Measurements from ENCODE around the gene BBOX1. TPM values are rescaled to one million over a fixed set of nuclear protein-coding genes. Genes with fewer than 3 reads are reported as not detected.

The BBOX1 gene
- total and polyA plus RNA-seq, 2 donors (not counting 1 experiment from before 2014, with no cell fraction given) = not detected

DNA sequence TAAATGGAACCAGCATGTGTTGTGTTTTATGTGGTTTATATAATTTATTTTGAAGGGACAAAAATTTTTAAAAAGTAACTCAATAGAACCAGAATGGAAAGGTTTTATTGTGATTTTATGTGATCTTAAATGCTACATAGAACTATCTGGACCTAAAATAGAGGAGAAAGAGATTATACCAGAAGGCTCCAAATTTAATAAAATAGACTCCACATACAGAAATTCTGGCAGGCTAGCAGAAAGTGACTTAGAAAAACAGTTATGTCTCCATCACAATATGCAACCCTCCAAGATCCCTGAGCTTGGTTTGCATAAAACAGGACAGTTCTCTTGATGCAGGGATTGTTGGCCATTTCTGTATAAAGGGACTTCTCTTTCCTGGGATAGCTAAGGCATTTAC, 107.9 kb downstream of the BBOX1 start:
- DNase-seq (ENCODE audit: low read depth in 2 of 2) = no peak
- Histone ChIP-seq H3K27me3 (ENCODE audit: control insufficient read depth, insufficient read depth, low read length) (no peaks in the 10 kb centered on the region), H3K79me2 (ENCODE audit: control insufficient read depth, insufficient read depth, low read length) (no peaks in the 10 kb centered on the region), H3K4me3 (replicated peaks in 1 of 4; ENCODE audit: control extremely low read depth in 1 of 4, insufficient read depth in 1 of 4, low read depth in 3 of 4, low read length in 4 of 4) (no peak overlapping the region), H4K20me1 (ENCODE audit: control insufficient read depth, extremely low read depth, insufficient read depth, low read length) (no peaks in the 10 kb centered on the region), H3K9me3 (ENCODE audit: control insufficient read depth, insufficient read depth, low read depth, low read length) (no peaks in the 10 kb centered on the region), H3K4me1 (ENCODE audit: control insufficient read depth, extremely low read depth, insufficient read depth, low read length) (no peaks in the 10 kb centered on the region), H3K4me2 (ENCODE audit: extremely low read depth, insufficient read depth, low read length) (no peak overlapping the region), H3K9ac (ENCODE audit: insufficient read depth, low read length) (no peak overlapping the region), H3K27ac (ENCODE audit: insufficient read depth, low read length) (no peak overlapping the region), H3K36me3 (ENCODE audit: control insufficient read depth, insufficient read depth, low read length) (no peaks in the 10 kb centered on the region), H2AFZ (ENCODE audit: low read length) (no peak overlapping the region)
- TF ChIP-seq EZH2 (IDR thresholded peaks at IDR 0.05; ENCODE audit: low read length, missing control alignments) = no peak
- TF ChIP-seq, protein P1, sequence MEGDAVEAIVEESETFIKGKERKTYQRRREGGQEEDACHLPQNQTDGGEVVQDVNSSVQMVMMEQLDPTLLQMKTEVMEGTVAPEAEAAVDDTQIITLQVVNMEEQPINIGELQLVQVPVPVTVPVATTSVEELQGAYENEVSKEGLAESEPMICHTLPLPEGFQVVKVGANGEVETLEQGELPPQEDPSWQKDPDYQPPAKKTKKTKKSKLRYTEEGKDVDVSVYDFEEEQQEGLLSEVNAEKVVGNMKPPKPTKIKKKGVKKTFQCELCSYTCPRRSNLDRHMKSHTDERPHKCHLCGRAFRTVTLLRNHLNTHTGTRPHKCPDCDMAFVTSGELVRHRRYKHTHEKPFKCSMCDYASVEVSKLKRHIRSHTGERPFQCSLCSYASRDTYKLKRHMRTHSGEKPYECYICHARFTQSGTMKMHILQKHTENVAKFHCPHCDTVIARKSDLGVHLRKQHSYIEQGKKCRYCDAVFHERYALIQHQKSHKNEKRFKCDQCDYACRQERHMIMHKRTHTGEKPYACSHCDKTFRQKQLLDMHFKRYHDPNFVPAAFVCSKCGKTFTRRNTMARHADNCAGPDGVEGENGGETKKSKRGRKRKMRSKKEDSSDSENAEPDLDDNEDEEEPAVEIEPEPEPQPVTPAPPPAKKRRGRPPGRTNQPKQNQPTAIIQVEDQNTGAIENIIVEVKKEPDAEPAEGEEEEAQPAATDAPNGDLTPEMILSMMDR (conservative IDR thresholded peaks at IDR 0.05 in 1 of 2, IDR thresholded peaks at IDR 0.05 in 1 of 2; ENCODE audit: low read depth in 1 of 2, low read length in 2 of 2) = no peak

DNA sequence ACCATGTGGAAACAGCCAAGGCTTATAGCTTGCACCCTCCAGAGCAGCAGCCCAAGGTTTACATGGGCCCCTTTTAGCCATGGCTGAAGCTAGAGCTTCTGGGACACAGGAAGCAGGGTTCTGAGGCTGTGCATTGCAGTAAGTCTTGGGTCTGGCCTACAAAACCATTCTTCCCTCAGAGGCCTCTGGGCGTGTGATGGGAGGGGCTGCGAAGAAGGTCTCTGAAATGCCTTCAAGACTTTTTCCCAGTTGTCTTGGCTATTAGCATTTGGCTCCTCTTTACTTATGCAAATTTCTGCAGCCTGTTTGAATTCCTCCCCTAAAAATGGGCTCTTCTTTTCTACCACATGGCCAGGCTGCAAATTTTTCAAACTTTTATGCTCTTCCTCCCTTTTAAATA, 109.5 kb downstream of the BBOX1 start:
- H3K27me3 ChIP-seq (ENCODE audit: control insufficient read depth, insufficient read depth, low read length) = no peaks in the 10 kb centered on the region
- H3K36me3 ChIP-seq (ENCODE audit: control insufficient read depth, insufficient read depth, low read length) = no peaks in the 10 kb centered on the region
- no peak for DNase-seq (ENCODE audit: low read depth in 2 of 2)
- no peak overlapping the region for H3K4me2 ChIP-seq (ENCODE audit: extremely low read depth, insufficient read depth, low read length)
- no peak overlapping the region for H2AFZ ChIP-seq (ENCODE audit: low read length)
- H3K4me1 ChIP-seq (ENCODE audit: control insufficient read depth, extremely low read depth, insufficient read depth, low read length) = no peaks in the 10 kb centered on the region
- no peak overlapping the region for H3K4me3 ChIP-seq (replicated peaks in 1 of 4; ENCODE audit: control extremely low read depth in 1 of 4, insufficient read depth in 1 of 4, low read depth in 3 of 4, low read length in 4 of 4)
- H3K9me3 ChIP-seq (ENCODE audit: control insufficient read depth, insufficient read depth, low read depth, low read length) = no peaks in the 10 kb centered on the region
- H3K79me2 ChIP-seq (ENCODE audit: control insufficient read depth, insufficient read depth, low read length) = no peaks in the 10 kb centered on the region
- no peak overlapping the region for H3K9ac ChIP-seq (ENCODE audit: insufficient read depth, low read length)
- no peak overlapping the region for H3K27ac ChIP-seq (ENCODE audit: insufficient read depth, low read length)
- H4K20me1 ChIP-seq (ENCODE audit: control insufficient read depth, extremely low read depth, insufficient read depth, low read length) = no peaks in the 10 kb centered on the region
- TF ChIP-seq EZH2 (IDR thresholded peaks at IDR 0.05; ENCODE audit: low read length, missing control alignments) = no peak
- TF ChIP-seq, protein P1 (conservative IDR thresholded peaks at IDR 0.05 in 1 of 2, IDR thresholded peaks at IDR 0.05 in 1 of 2; ENCODE audit: low read depth in 1 of 2, low read length in 2 of 2) = no peak

DNA sequence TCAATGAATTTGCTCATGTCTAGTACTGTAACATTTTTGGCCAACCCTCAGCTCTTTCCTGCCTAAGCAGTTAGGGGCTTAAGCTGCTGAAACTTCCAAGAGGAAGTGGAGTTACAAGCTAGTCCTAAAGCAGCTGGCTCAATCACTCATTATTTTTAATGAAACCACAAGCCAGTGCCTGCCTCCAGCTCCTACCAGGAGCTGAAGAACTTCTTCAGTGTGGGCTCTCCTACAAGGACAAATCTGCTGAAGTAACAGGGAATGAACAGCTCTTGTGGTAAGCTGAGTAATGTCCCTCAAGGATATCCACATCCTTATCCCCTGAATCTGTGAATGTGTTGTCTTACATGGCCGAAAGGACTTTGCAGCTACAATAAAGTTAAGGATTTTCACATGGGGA, 112.5 kb downstream of the BBOX1 start:
- no peaks in the 10 kb centered on the region for H3K36me3 ChIP-seq (ENCODE audit: control insufficient read depth, insufficient read depth, low read length)
- H3K9ac ChIP-seq (ENCODE audit: insufficient read depth, low read length) = no peak overlapping the region
- H3K4me3 ChIP-seq (replicated peaks in 1 of 4; ENCODE audit: control extremely low read depth in 1 of 4, insufficient read depth in 1 of 4, low read depth in 3 of 4, low read length in 4 of 4) = no peak overlapping the region
- no peaks in the 10 kb centered on the region for H3K79me2 ChIP-seq (ENCODE audit: control insufficient read depth, insufficient read depth, low read length)
- no peaks in the 10 kb centered on the region for H3K27me3 ChIP-seq (ENCODE audit: control insufficient read depth, insufficient read depth, low read length)
- H4K20me1 ChIP-seq (ENCODE audit: control insufficient read depth, extremely low read depth, insufficient read depth, low read length) = no peaks in the 10 kb centered on the region
- H3K4me2 ChIP-seq (ENCODE audit: extremely low read depth, insufficient read depth, low read length) = no peak overlapping the region
- H2AFZ ChIP-seq (ENCODE audit: low read length) = no peak overlapping the region
- peak in 1 of 2 donors; percentile 43 for DNase-seq (ENCODE audit: low read depth in 2 of 2)
- no peaks in the 10 kb centered on the region for H3K9me3 ChIP-seq (ENCODE audit: control insufficient read depth, insufficient read depth, low read depth, low read length)
- H3K4me1 ChIP-seq (ENCODE audit: control insufficient read depth, extremely low read depth, insufficient read depth, low read length) = no peaks in the 10 kb centered on the region
- no peak overlapping the region for H3K27ac ChIP-seq (ENCODE audit: insufficient read depth, low read length)
- TF ChIP-seq, protein P1 (conservative IDR thresholded peaks at IDR 0.05 in 1 of 2, IDR thresholded peaks at IDR 0.05 in 1 of 2; ENCODE audit: low read depth in 1 of 2, low read length in 2 of 2) = no peak
- no peak for TF ChIP-seq EZH2 (IDR thresholded peaks at IDR 0.05; ENCODE audit: low read length, missing control alignments)
